NCI-H748 (cell line): ENCODE results near the gene NXT2.
"Not testable (repeated sequence)": the region's sequence is repeated elsewhere in the genome, so short reads cannot be mapped to it uniquely, and the experiment has no call there.

ENCODE experiments used
- DNase-seq: peaks from one replicate; lab custom pipeline; 2025; ENCODE audit not compliant: unreplicated experiment; lab: John Stamatoyannopoulos, UW

NXT2 gene

GRCh38 chrX:109536439-109537323, at the start of gene NXT2:
Gene NXT2, plus strand, starts transcription at chrX:109536844. Its CDS starts 163 bp downstream, at chrX:109537007.
- DNase-seq, result peak; percentile 90

GRCh38 chrX:109487640-109488039, 49.0 kb upstream of the NXT2 start:
- DNase-seq, result no peak

DNA sequence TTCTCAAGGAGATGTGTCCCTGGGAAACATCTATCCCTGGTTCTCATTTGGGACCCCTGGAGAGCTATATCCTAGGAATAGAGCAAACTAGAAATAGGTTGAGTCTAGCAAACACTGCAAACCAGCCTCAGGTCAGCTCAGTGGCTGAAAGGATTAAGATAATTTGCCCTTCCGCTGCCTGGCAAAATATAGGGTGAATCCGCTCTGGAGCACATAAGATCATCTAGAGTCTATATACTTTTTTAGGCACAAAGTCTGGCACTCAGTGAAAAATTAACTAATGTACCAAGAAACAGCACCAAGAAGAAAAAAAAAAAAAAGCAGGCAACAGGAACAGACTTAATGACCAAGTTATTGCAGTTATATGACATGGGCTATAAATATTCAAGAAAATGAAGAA, 47.5 kb upstream of the NXT2 start:
- DNase-seq, result no peak

GRCh38 chrX:109498434-109498833, 38.2 kb upstream of the NXT2 start:
- DNase-seq, result no peak

DNA sequence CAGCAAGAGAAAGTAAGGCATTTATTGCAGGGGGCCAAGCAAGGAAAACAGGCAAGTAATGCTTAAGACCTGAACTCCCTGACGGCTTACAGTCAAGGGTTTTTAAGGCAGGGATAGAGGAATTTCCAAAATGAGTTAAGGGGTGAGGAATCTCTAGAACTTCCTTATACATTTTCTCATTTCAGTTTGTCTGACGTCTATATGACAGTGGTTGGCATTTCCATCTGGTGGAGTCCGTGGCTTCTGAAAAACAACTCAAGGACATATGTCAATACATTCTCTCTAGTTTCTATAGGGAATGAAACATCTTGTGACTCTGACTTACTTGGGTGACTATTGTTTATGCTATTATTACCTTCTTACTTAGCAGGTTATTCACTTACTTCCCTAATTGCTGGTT, 35.5 kb upstream of the NXT2 start:
- no peak for DNase-seq

GRCh38 chrX:109508915-109509314, 27.7 kb upstream of the NXT2 start:
- DNase-seq, result no peak

- no peak for DNase-seq
Observed at GRCh38 chrX:109511113-109511512, 25.5 kb upstream of the NXT2 start.

DNA sequence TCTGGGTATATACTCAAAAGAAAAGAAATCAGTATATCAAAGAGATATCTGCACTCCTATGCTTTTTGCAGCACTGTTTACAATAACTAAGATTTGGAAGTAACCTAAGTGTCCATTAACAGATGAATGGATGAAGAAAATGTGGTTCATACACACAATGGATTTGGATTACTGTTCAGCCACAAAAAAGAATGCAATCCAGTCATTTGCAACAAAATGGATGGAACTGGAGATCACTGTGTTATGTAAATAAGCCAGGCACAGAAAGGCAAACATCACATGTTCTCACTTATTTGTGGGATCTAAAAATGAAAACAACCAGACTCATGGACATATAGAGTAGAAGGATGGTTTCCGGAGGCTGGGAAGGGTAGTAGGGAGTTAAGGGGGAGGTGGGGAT, 17.6 kb upstream of the NXT2 start:
- DNase-seq, result no peak

- no peak for DNase-seq
Observed at GRCh38 chrX:109533005-109533404, 3.6 kb upstream of the NXT2 start.

DNA sequence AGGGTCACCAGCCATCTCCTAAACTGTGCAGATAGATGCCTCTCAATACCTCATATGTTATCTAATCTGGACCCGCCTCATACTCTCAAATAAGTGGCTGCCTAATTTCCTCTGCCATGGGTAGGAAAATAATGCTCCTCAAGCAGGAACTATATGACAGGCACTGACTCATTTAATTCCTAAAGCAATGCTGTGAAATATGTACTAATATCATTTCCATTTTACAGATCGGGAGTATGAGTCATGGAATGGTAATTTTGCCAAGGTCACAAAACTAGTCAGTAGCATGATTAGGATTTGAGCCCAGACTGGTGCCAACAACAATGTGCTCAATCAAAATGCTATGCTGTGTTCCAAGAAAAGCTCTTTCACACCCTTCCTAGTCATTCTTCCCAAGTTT, 3.0 kb upstream of the NXT2 start:
- no peak for DNase-seq

DNA sequence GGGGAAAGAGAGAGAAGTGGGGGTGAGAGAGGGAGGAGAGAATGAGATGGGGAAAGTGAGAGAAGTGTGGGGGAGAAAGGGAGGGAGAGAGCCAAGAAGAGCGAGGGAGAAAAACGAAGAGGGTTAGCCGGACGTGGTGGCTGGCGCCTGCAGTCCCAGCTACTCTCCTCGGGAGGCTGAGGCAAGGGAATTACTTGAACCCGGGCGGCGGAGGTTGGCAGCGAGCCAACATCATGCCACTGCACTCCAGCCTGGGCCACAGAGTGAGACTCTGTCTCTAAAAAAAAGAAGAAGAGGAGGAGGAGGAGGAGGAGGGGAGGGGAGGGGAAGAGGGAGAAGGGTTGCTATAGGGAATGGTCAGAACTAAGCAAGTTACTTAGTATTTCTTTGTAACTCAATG, 1.7 kb upstream of the NXT2 start:
- DNase-seq, result peak; percentile 3

- DNase-seq, result peak; percentile 92
Observed at GRCh38 chrX:109535578-109535977, 1.1 kb upstream of the NXT2 start.

- peak; percentile 36 for DNase-seq
Observed at GRCh38 chrX:109537324-109537665, 651 bp downstream of the NXT2 start.

DNA sequence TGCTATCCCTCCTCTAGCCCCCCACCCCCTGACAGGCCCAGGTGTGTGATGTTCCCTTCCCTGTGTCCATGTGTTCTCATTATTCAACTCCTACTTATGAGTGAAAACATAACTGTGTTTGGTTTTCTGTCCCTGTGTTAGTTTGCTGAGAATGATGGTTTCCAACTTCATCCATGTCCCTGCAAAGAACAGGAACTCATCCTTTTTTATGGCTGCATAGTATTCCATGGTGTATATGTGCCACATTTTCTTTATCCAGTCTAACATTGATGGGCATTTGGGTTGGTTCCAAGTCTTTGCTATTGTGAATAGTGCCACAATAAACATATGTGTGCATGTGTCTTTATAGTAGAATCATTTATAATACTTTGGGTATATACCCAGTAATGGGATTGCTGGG, 2.4 kb downstream of the NXT2 start:
- DNase-seq, result not testable (repeated sequence)

GRCh38 chrX:109553862-109554261, 17.2 kb downstream of the NXT2 start:
- no peak for DNase-seq

DNA sequence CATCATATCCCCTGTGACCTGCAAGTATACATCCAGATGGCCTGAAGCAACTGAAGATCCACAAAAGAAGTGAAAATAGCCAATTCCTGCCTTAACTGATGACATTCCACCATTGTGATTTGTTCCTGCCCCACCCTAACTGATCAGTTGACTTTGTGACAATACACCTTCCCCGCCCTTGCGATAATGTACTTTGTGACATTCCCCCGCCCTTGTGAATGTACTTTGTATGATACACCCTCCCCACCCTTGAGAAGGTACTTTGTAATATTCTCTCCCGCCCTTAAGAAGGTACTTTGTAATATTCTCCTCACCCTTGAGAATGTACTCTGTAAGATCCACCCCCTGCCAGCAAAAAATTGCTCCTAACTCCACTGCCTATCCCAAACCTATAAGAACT, 39.4 kb downstream of the NXT2 start:
- not testable (repeated sequence) for DNase-seq

DNA sequence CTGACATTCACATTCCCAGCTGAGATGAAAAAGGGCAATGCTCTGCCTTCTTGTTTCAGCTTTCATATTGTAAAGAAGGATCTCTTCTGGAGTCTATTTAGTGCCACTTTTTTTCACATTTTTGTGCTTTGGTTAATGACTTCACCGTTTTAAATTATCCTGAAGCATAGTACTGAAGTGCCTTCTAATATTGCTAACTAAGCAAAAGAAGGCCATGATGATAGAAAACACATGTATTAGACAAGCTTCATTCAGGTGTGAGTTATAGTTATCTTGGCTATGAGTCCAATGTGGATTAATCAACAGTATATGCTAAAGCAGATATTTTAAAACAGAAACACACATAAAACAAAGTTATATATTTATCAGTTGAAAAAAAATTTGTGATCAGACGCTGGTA, 40.4 kb downstream of the NXT2 start:
- no peak for DNase-seq

DNA sequence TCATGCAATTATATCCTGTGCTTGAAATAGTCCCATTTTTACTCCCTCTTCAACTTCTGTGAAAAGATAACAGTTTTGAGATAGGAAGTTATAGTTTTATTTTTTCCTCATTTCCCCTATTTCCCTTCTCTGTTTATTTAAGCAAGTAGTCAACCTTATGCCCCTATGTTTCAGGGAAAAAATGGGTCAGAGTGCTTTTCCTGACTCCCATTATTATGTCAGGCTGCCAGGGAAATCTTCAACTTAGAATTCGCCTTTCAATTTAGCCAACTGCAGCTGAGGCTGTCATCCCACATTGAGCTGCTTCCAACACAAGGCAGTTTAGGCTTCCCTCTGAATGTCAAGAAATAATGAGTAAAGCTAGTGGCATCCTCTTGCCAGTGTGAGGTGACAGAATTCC, 42.3 kb downstream of the NXT2 start:
- DNase-seq, result no peak

DNA sequence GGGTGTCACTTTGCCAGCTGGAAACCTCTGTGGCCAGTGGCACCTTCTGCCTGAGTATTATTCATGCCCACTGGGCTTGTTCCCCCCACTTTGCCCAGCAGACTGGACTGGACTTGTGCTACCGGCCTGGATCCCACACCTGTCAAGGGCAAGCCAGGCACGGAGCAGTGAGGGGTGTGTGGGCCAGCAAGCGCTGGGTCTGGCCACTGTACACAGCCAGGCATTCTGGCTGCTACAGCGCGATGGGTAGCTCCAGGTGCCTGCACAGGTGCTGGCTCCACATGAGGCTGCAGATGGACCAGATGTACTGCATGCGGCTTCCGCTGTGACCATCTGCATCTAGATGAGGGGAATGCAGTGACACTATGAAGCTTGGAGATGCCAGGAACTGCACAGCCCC, 48.8 kb downstream of the NXT2 start:
- DNase-seq, result no peak

DNA sequence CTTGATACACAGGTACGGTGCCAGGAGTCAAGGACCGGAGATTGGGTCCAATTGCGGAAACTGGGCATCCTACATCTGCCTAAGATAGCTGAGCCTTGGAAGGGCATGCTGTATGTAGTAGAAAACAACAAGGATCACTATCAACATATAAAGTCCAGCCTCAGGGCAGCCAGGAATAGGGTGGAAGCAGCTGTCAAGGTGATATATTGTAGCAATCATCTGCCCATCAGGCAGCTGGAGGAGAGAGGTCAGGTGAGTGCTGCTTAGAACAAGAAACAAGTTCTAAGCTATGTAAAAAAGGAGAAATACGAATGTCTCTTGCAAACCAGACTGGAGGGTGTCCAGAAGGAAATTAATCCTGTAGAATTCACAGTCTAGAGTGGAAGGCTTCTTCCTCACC, 53.5 kb downstream of the NXT2 start:
- DNase-seq, result no peak
